Ovary (tissue), 3 donors: Measurements from ENCODE around the gene FARP2.

ENCODE experiments used
- CTCF ChIP-seq, 3 donors: fragments of 450-650 bp in 2 of 3; fragments of 200-600 bp in 1 of 3; IDR thresholded peaks; one replicate each; pipeline versions ENCODE4 v1.5.1 to v1.8.0; 2016 to 2022; ENCODE audit warnings: antibody characterized with exemption in 3 of 3, mild to moderate bottlenecking in 1 of 3
- POLR2A ChIP-seq: fragments of 450-650 bp; IDR thresholded peaks from one replicate; pipeline ENCODE4 v1.6.1; 2017; ENCODE audit warnings: antibody characterized with exemption, mild to moderate bottlenecking, moderate library complexity
- donor health status: DM: no; HTN: no; CAD: no.

- TF ChIP-seq POLR2A (no peak), CTCF (IDR thresholded peaks at IDR 0.05) (no peak)
Observed at GRCh38 chr2:241381872-241382271, 25.8 kb downstream of the FARP2 start.
